ENCODE data around the gene ABCC9.

DNA sequence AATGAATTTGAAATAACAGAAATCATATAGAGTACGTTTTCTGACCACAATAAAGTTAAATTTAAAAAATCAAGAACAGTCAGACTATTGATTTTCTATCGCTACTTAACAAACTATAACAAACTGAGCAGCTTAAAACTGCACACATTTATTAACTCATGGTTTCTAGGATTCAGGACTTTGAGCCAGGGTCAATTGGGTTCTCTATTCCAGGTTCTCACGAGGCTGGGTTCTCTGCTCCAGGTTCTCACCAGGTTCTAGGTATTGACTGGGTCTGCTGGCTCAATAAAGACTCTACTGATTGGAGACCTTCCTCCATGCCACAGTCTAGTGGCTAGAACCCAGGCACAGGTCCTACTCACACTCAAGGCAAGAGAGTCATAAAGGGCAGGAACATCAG lies 22.8 kb downstream of the ABCC9 start:
- TF ChIP-seq CTCF (conservative IDR thresholded peaks at IDR 0.05) = no peak
- no peak for TF ChIP-seq ZFX (IDR thresholded peaks at IDR 0.05)

Measured in C4-2B (cell line).